ENCODE measurements around the gene CCDC148. TPM values are rescaled to one million over a fixed set of nuclear protein-coding genes. Genes with fewer than 3 reads are reported as not detected.

CCDC148 gene
- total RNA-seq, 1 donor from 2014 or later = not detected

Other genes starting within 250 kb of the CCDC148 start
- 26.9 and 27.0 TPM in 2 replicates for gene PKP4, start 199 bp upstream of the CCDC148 start, total RNA-seq

Data from activated T-helper 2 cell treated with anti-CD3 and anti-CD28 coated beads, Interferon-gamma antibody, Interleukin-2, Interleukin-4, amounts not matched to agents 10 μg/mL and 5 μg/mL and 100 μg/mL, durations not matched to agents 14 hours and 24 hours and 36 hours (primary cell).